Tibial nerve (tissue), 4 donors: Measurements from ENCODE around the gene ZNF765. TPM values are rescaled to one million over a fixed set of nuclear protein-coding genes. Genes with fewer than 3 reads are reported as not detected.
"Not testable (repeated sequence)": the region's sequence is repeated elsewhere in the genome, so short reads cannot be mapped to it uniquely, and the experiment has no call there.

Experiments used
- DNase-seq, 2 donors: peaks; one replicate each; pipeline ENCODE4 v3.0.0-alpha.2; 2019; ENCODE audit warnings: low spot score in 2 of 2
- H3K27ac ChIP-seq, 4 donors: fragments of 200-600 bp; sonication (generic) in 3 of 4; one replicate each; pipeline ENCODE4 v1.5.1; 2017 to 2019; ENCODE audit warnings: mild to moderate bottlenecking in 1 of 4
- H3K27me3 ChIP-seq, 2 donors: fragments of 200-600 bp; sonication (generic) in 1 of 2; one replicate each; pipeline versions ENCODE4 v1.5.1 to v1.6.0; 2017 to 2019
- H3K36me3 ChIP-seq, 3 donors: fragments of 200-600 bp; sonication (generic); one replicate each; pipeline ENCODE4 v1.5.1; 2018 to 2019
- H3K4me1 ChIP-seq, 4 donors: fragments of 200-600 bp; sonication (generic) in 3 of 4; one replicate each; pipeline ENCODE4 v1.5.1; 2017 to 2019
- H3K4me3 ChIP-seq, 4 donors: fragments of 200-600 bp; sonication (generic) in 3 of 4; one replicate each; pipeline ENCODE4 v1.5.1; 2017 to 2019; ENCODE audit warnings: mild to moderate bottlenecking in 1 of 4, moderate library complexity in 1 of 4
- H3K9me3 ChIP-seq, 4 donors: fragments of 200-600 bp; sonication (generic) in 3 of 4; one replicate each; pipeline ENCODE4 v1.5.1; 2017 to 2019
- EP300 ChIP-seq, 2 donors: sonication (generic); formaldehyde crosslinking; IDR thresholded peaks; one replicate each; pipeline ENCODE4 v1.6.1; 2017; ENCODE audit warnings: antibody characterized with exemption in 2 of 2, mild to moderate bottlenecking in 1 of 2
- POLR2A ChIP-seq, 2 donors: fragments of 450-650 bp; IDR thresholded peaks; one replicate each; pipeline ENCODE4 v1.6.1; 2017; ENCODE audit warnings: antibody characterized with exemption in 2 of 2, mild to moderate bottlenecking in 2 of 2, moderate library complexity in 2 of 2
- WGBS, 2 donors: methylation state at CpG; one replicate each; pipeline ENCODE4 v1.1.5; 2018; 5-methylcytosine and 5-hydroxymethylcytosine counted together
- small RNA-seq: library from RNA; depleted of rRNA; stranded (forward); fragments of <200 nt; gene quantifications from one replicate; pipeline ENCODE3, GENCODE V24; 2016
- total RNA-seq, 4 donors: library from RNA; depleted of rRNA; stranded (reverse); fragments of >200 nt; gene quantifications; one replicate each; pipeline ENCODE4 v1.1.0, GENCODE V29; 2016
- TF ChIP-seq, protein P1 (sequence below), 5 experiments: fragments of 200-600 bp in 3 of 5; fragments of 450-650 bp in 2 of 5; sonication (generic) in 3 of 5; IDR thresholded peaks; one replicate each; pipeline ENCODE4 v1.5.1; 2016 to 2019; ENCODE audit warnings: antibody characterized with exemption in 5 of 5, mild to moderate bottlenecking in 3 of 5, moderate library complexity in 2 of 5

Gene ZNF765
- total RNA-seq, 4 donors from 2014 or later: 7.2 to 16.5 (median 10.1) TPM

DNA sequence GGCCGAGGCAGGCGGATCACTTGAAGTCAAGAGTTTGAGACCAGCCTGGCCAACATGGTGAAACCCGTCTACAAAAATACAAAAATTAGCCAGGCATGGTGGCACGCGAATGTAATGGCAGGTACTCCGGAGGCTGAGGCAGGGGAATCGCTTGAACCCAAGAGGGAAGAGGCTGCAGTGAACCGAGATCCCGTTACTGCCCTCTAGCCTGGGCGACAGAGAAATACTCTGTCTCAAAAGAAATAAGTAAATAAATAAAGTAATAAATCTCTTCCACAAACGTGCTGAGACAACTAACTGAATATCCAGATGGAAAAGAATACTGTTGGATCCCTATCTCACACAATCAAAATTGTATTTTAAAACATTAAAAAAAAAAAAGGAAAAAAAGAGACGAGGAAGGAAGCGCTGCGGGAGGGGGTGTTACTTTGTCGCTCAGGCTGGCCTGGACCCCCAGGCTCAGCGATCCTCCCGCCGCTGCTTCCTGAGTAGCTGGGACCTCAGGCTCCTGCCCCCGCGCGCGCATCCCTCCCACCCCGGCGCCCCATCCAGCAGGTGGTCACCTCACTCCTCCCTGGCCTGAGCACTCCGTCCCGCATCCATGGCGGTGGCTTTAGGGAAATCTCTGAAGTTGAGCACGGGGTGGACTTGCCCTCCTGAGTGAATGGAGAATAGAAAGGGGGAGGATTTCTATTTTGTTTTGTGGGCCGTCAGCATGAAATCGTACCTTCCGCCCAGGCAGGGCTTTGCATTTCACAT, 72.0 kb downstream of the ZNF765 start:
- 9% methylated on average over 31 of the region's 31 CpGs for WGBS, 2 donors
- peaks cover 0 to 7% of the 10 kb centered on the region in 2 donors for H3K27me3 ChIP-seq
- peaks cover 0 to 17% (median 0%) of the 10 kb centered on the region in 3 donors for H3K36me3 ChIP-seq
- DNase-seq: no peak
- H3K4me1 ChIP-seq: peaks cover 0 to 14% (median 6%) of the 10 kb centered on the region in 4 donors
- TF ChIP-seq EP300 (IDR thresholded peaks at IDR 0.05) (no peak), POLR2A (IDR thresholded peaks at IDR 0.05) (no peak)
- TF ChIP-seq, protein P1, sequence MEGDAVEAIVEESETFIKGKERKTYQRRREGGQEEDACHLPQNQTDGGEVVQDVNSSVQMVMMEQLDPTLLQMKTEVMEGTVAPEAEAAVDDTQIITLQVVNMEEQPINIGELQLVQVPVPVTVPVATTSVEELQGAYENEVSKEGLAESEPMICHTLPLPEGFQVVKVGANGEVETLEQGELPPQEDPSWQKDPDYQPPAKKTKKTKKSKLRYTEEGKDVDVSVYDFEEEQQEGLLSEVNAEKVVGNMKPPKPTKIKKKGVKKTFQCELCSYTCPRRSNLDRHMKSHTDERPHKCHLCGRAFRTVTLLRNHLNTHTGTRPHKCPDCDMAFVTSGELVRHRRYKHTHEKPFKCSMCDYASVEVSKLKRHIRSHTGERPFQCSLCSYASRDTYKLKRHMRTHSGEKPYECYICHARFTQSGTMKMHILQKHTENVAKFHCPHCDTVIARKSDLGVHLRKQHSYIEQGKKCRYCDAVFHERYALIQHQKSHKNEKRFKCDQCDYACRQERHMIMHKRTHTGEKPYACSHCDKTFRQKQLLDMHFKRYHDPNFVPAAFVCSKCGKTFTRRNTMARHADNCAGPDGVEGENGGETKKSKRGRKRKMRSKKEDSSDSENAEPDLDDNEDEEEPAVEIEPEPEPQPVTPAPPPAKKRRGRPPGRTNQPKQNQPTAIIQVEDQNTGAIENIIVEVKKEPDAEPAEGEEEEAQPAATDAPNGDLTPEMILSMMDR (IDR thresholded peaks at IDR 0.05): no peak
- peaks cover 0 to 16% (median 0%) of the 10 kb centered on the region in 4 donors for H3K9me3 ChIP-seq
- H3K27ac ChIP-seq: peak overlapping the region in 2 of 4 donors; percentile 66 to 82
- peak overlapping the region; percentile 56 to 80 (median 69) for H3K4me3 ChIP-seq

DNA sequence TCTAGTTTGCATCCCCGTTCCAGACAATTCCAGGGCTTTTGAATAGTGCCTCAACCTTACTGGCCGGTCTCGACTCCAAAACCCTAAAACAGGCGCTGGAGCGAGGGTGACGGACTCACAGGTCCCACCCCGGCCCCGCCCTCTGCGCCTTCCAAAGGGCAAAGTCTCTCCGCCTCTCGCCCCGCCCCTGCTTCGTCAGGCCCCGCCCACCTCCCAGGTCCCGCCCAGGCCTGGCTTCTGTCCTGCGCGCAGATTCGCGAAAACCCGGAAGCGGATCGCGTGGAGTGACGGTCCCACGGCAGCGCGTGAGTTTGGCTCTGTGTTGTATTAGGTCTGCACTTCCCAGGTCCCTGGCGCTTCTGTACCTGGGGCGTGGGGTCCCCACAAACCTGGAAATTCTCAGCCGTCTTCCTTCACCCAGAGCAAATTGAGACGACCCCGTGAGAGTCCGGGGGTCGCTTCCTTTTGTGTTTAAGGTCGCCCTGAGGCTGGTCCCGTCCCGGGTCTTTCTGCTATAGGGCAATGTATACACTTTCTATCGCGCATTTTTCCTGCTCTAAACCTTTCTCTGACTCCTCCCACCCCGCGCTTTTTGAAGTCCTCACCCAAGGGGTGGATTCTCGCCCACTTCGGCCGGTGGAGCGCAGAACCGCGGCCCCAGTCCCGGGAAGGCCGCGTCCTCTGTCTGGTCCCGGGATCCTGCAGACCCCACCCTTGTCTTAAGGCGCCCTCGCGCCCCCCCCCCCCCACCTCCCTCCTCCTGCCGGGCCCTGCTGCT, 72.7 kb downstream of the ZNF765 start, which contains the start of gene ZNF813:
Gene ZNF813 (plus strand): TSS at position 249 of the 778 bp plus-strand sequence. CDS start 16,090 bp downstream, outside the sequence.
- Histone ChIP-seq H3K9me3 (peaks cover 0 to 10% (median 0%) of the 10 kb centered on the region in 4 donors), H3K27ac (peak within 1 kb of the TSS in 3 of 4 donors; percentile 30 to 82 (median 66)), H3K27me3 (peaks cover 0 to 7% of the 10 kb centered on the region in 2 donors), H3K4me1 (peaks cover 0 to 14% (median 6%) of the 10 kb centered on the region in 4 donors), H3K36me3 (peaks cover 0 to 25% (median 0%) of the 10 kb centered on the region in 3 donors), H3K4me3 (peak within 1 kb of the TSS; percentile 56 to 80 (median 69))
- 1% methylated on average over 41 to 49 of the region's 55 CpGs for WGBS, 2 donors
- DNase-seq: peak; percentile 94 to 97
- TF ChIP-seq POLR2A (IDR thresholded peaks at IDR 0.05) (peak; percentile 34 to 40), EP300 (IDR thresholded peaks at IDR 0.05) (peak; percentile 31 to 69)
- TF ChIP-seq, protein P1 (IDR thresholded peaks at IDR 0.05): no peak

DNA sequence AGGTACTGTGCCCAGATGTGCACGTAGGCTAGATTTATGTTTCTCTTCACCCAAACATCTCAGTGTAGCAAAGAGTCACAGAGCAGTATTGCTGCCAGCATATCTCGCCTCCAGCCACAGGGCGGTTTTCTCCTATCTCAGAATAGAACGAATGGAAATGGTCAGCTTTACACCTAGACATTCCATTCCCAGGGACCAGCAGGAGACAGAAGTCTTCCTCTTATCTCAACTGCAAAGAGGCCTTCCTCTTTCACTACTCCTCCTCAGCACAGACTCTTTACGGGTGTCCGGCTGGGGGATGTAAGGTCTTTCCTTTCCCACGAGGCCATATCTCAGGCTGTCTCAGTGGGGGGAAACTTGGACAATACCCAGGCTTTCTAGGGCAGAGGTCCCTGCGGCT, 73.7 kb downstream of the ZNF765 start:
- H3K4me1 ChIP-seq: peaks cover 0 to 14% (median 6%) of the 10 kb centered on the region in 4 donors
- peaks cover 0 to 12% (median 0%) of the 10 kb centered on the region in 4 donors for H3K9me3 ChIP-seq
- not testable (repeated sequence) for H3K27ac ChIP-seq, H3K27me3 ChIP-seq, DNase-seq
- H3K4me3 ChIP-seq: peak overlapping the region in 2 of 4 donors; percentile 67 to 80
- 23 to 25% methylated on average over 8 of the region's 8 CpGs for WGBS, 2 donors
- peaks cover 0 to 34% (median 0%) of the 10 kb centered on the region in 3 donors for H3K36me3 ChIP-seq

DNA sequence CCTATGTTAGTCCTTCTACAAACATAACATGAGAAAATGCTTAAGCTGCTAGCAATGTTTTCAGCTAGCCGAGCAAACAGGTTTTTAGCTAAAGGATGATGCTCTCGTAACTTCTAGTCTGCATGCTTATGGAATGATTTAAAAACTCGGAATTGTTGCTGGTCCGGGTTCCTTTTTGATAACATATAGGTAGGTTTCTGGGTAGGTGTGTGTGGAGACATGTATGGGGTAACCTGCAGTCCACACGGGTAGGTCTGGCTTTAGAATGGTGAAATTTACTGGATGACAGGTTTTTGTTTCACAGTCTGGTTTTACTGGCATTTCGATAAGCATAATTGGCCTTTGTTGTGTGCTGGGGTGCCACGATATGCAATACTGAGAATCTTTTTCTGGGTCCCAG, 77.0 kb downstream of the ZNF765 start:
- no peak for TF ChIP-seq POLR2A (IDR thresholded peaks at IDR 0.05)
- WGBS, 2 donors: 84 to 93% methylated on average over 7 of the region's 7 CpGs
- DNase-seq: no peak

DNA sequence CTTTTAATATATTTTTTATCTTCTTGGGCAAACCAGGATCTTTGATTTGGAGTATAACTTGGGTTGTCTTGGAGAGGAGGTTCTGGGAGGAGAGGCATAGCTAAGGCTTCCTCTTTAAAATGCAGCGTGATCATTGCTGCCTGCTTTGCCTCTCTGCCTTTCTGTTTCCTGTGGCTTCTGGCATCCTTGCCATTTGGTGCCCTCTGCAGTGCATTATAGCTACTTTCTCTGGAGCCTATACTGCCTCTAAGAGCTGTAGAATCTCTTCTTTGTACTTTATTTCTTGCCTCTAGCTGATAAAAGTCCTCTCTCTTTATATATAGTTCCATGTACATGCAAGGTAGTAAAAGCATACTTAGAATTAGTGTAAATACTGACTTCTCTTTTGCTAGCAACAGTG, 79.9 kb downstream of the ZNF765 start:
- Histone ChIP-seq H3K36me3 (peaks cover 0 to 97% (median 6%) of the 10 kb centered on the region in 3 donors), H3K9me3 (peaks cover 0 to 74% (median 7%) of the 10 kb centered on the region in 4 donors)
- not testable (repeated sequence) for H3K27me3 ChIP-seq, DNase-seq, H3K4me1 ChIP-seq, H3K27ac ChIP-seq, H3K4me3 ChIP-seq
- WGBS, 2 donors: 47 to 56% methylated on average over 1 of the region's 1 CpG

More for the DNA sequence above, 77.0 kb downstream of the ZNF765 start:
- H3K36me3 ChIP-seq: peaks cover 0 to 67% (median 0%) of the 10 kb centered on the region in 3 donors
- H3K27ac ChIP-seq: no peak overlapping the region
- H3K9me3 ChIP-seq: peaks cover 0 to 45% (median 3%) of the 10 kb centered on the region in 4 donors
- no peak overlapping the region for H3K4me3 ChIP-seq
- H3K4me1 ChIP-seq: peaks cover 0 to 9% (median 4%) of the 10 kb centered on the region in 4 donors
- H3K27me3 ChIP-seq: no peaks in the 10 kb centered on the region

DNA sequence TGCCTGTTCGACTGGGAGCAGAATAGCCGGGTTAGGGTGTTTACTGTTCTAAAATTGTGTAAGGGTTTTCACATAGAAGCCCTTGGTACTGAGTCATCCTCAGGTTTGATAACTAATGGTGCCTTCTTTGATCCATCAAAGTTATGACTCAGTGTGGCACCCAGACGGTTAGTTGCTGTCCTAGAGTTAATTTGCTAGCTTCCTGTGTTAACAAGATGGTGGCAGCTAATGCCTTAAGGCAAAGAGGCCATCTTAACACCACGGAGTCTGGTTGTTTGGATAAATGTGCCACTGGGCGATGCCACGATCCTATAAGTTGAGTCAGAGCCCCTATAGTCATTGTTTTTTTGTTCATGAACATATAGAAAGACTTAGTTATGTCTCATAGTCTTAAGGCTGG, 80.5 kb downstream of the ZNF765 start:
- H3K9me3 ChIP-seq: peaks cover 0 to 81% (median 10%) of the 10 kb centered on the region in 4 donors
- not testable (repeated sequence) for H3K4me3 ChIP-seq, DNase-seq, H3K27ac ChIP-seq, H3K27me3 ChIP-seq, H3K4me1 ChIP-seq
- H3K36me3 ChIP-seq: peaks cover 0 to 100% (median 6%) of the 10 kb centered on the region in 3 donors
- WGBS, 2 donors: 72 to 84% methylated on average over 6 of the region's 6 CpGs

Small RNA genes within 50 kb of the gene (small RNA-seq; reads per million reads assigned to genes)
- gene RPL39P36: not detected

Other genes with a start within 250 kb of the ZNF765 start
- 10 to 100 TPM; 13.1 to 21.9 (median 16.2) TPM for gene ZNF347, start 236.1 kb upstream of the ZNF765 start, total RNA-seq
- 10 to 100 TPM in 1 of 4 donors, 1 to 10 TPM in 3; 5.4 to 19.6 (median 6.1) TPM for gene ZNF665, start 201.8 kb upstream of the ZNF765 start, total RNA-seq
- gene ZNF677, start 140.3 kb upstream of the ZNF765 start, total RNA-seq: 10 to 100 TPM; 15.1 to 28.2 (median 20.3) TPM
- not detected for gene VN1R2, start 136.9 kb upstream of the ZNF765 start, total RNA-seq
- gene VN1R4, start 127.4 kb upstream of the ZNF765 start, total RNA-seq: not detected
- gene ZNF845, start 61.4 kb upstream of the ZNF765 start, total RNA-seq: 10 to 100 TPM in 1 of 4 donors, 1 to 10 TPM in 3; 5.7 to 11.1 (median 7.6) TPM
- gene ZNF525, start 29.4 kb upstream of the ZNF765 start, total RNA-seq: 1 to 10 TPM; 4.2 to 9.6 (median 7.3) TPM
- 10 to 100 TPM in 2 of 4 donors, 1 to 10 TPM in 2; 9.2 to 15.3 (median 10.5) TPM for gene ZNF761, start 36.8 kb downstream of the ZNF765 start, total RNA-seq
- 1 to 10 TPM; 2.5 to 4.9 (median 3.8) TPM for gene ZNF813, start 72.6 kb downstream of the ZNF765 start, total RNA-seq
- gene ZNF331, start 143.0 kb downstream of the ZNF765 start, total RNA-seq: 10 to 100 TPM; 27.3 to 46.8 (median 32.9) TPM
- gene DPRX, start 236.8 kb downstream of the ZNF765 start, total RNA-seq: not detected